WTC11 (cell line): Measurements from ENCODE around the gene CCSER1.

Experiments
- ATF1 ChIP-seq: sonication (generic); formaldehyde crosslinking; IDR thresholded peaks from 2 replicates; pipeline ENCODE4 v1.8.1; 2023; ENCODE audit warnings: mild to moderate bottlenecking, moderate library complexity, missing genetic modification reagents
- CBFB ChIP-seq: sonication (generic); formaldehyde crosslinking; IDR thresholded peaks from 2 replicates; pipeline ENCODE4 v1.8.1; 2022; ENCODE audit warnings: mild to moderate bottlenecking, low read depth, missing genetic modification reagents
- JUN ChIP-seq: sonication (generic); formaldehyde crosslinking; IDR thresholded peaks from 2 replicates; pipeline ENCODE4 v1.8.0; 2023; ENCODE audit warnings: mild to moderate bottlenecking, missing genetic modification reagents
- NR3C1 ChIP-seq: sonication (generic); formaldehyde crosslinking; conservative IDR thresholded peaks from 2 replicates; pipeline ENCODE4 v1.8.1; 2023; ENCODE audit warnings: low read depth, mild to moderate bottlenecking, missing genetic modification reagents
- TF ChIP-seq, protein P1 (sequence below): fragments of 200-600 bp; IDR thresholded peaks from 2 replicates; pipeline ENCODE4 v1.8.0; 2022; ENCODE audit warnings: antibody characterized with exemption
- TF ChIP-seq, protein P2 (sequence below): sonication (generic); formaldehyde crosslinking; IDR thresholded peaks from 2 replicates; pipeline ENCODE4 v1.8.0; 2022; ENCODE audit warnings: mild to moderate bottlenecking, missing genetic modification reagents
- TF ChIP-seq, protein P3 (sequence below): sonication (generic); formaldehyde crosslinking; IDR thresholded peaks from 2 replicates; pipeline ENCODE4 v1.8.0; 2023; ENCODE audit warnings: missing genetic modification reagents

DNA sequence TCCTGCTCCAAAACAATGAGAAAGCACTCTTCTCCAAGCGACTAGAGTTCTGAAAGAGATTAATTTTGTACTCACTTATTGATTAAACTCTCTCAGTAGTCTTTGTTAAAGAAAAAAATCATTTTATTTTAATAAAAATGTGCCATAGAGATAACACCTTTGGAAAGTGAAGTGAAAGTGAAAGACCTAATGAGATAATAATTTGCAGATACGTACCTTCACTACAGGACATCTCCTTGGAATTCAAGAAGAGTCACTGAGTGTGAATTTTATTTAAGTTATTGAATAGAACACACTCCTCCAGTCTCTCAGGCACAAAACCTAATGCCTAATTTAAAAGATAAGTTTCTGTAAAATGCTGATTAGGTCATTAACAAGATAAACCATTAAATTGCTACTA lies 1106.0 kb downstream of the CCSER1 start:
- TF ChIP-seq CBFB (CRISPR knock-in tag) = no peak
- TF ChIP-seq JUN (CRISPR knock-in tag) = no peak
- TF ChIP-seq, protein P1, sequence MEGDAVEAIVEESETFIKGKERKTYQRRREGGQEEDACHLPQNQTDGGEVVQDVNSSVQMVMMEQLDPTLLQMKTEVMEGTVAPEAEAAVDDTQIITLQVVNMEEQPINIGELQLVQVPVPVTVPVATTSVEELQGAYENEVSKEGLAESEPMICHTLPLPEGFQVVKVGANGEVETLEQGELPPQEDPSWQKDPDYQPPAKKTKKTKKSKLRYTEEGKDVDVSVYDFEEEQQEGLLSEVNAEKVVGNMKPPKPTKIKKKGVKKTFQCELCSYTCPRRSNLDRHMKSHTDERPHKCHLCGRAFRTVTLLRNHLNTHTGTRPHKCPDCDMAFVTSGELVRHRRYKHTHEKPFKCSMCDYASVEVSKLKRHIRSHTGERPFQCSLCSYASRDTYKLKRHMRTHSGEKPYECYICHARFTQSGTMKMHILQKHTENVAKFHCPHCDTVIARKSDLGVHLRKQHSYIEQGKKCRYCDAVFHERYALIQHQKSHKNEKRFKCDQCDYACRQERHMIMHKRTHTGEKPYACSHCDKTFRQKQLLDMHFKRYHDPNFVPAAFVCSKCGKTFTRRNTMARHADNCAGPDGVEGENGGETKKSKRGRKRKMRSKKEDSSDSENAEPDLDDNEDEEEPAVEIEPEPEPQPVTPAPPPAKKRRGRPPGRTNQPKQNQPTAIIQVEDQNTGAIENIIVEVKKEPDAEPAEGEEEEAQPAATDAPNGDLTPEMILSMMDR = no peak
- TF ChIP-seq, protein P2, sequence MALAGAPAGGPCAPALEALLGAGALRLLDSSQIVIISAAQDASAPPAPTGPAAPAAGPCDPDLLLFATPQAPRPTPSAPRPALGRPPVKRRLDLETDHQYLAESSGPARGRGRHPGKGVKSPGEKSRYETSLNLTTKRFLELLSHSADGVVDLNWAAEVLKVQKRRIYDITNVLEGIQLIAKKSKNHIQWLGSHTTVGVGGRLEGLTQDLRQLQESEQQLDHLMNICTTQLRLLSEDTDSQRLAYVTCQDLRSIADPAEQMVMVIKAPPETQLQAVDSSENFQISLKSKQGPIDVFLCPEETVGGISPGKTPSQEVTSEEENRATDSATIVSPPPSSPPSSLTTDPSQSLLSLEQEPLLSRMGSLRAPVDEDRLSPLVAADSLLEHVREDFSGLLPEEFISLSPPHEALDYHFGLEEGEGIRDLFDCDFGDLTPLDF (CRISPR knock-in tag) = no peak
- no peak for TF ChIP-seq NR3C1 (CRISPR knock-in tag)
- TF ChIP-seq, protein P3, sequence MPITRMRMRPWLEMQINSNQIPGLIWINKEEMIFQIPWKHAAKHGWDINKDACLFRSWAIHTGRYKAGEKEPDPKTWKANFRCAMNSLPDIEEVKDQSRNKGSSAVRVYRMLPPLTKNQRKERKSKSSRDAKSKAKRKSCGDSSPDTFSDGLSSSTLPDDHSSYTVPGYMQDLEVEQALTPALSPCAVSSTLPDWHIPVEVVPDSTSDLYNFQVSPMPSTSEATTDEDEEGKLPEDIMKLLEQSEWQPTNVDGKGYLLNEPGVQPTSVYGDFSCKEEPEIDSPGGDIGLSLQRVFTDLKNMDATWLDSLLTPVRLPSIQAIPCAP (CRISPR knock-in tag) = no peak
- no peak for TF ChIP-seq ATF1 (CRISPR knock-in tag)
